ENCODE measurements around the gene ACBD6.

The ACBD6 gene

DNA sequence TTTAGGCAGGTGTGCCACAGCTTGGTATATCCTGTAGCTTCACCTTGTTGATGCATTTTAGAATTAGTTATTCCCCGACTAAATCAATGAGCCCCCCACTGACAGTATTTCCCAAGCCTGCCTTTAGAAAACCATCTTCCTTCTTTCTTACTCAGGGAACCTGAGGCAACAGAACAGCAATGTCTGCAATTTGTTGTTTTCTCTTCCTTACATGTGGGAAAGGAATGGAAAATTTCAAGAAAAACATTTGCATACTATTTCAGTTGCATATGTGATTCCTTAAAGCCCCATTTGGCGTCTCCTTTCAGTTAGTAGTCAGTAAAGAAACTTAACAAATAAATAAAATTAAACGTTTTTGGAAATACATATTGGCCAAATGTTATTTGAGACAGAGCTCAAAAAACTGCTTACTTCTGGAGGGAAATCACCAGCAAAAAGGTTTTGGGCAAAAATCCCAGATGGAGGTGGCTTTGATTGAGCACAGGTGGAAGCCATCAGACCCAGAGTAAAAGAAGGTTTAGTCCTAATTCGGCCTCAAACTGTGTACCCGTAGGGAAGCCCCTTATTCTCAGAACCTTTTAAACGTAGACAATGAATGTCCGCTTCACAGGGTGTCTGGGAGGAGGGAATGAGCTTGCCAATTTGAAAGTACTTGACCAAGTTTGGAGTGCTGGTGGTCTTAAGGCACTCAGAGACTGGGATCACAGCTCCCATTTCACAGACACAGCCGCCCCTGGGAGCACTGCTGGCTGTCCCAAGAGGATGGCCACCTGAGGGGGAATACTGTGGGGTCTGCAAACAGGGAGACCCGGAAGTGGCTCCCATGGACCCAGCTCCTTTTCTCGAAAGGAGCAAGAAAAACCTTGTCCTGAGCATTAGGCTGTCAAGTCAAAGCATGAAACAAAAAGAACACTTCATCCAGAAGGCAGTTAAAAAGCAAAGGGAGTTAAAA is 263.0 kb downstream of the ACBD6 start:
- Histone ChIP-seq H3K4me1 (ENCODE audit: low read depth, poor library complexity, severe bottlenecking) (no peaks in the 10 kb centered on the region), H3K27ac (no peak overlapping the region), H3K9ac (no peak overlapping the region), H3K4me2 (no peak overlapping the region), H3K36me3 (ENCODE audit: insufficient read depth) (no peaks in the 10 kb centered on the region), H3K27me3 (ENCODE audit: insufficient read depth, low read depth) (no peaks in the 10 kb centered on the region), H3K79me2 (ENCODE audit: insufficient read depth, low read depth) (no peaks in the 10 kb centered on the region), H3K4me3 (IDR thresholded peaks at IDR 0.05; ENCODE audit: insufficient read depth, low read depth, low read length) (no peak overlapping the region), H4K20me1 (ENCODE audit: insufficient read depth) (no peaks in the 10 kb centered on the region), H2AFZ (ENCODE audit: low read depth) (no peak overlapping the region)
- TF ChIP-seq, protein P1, sequence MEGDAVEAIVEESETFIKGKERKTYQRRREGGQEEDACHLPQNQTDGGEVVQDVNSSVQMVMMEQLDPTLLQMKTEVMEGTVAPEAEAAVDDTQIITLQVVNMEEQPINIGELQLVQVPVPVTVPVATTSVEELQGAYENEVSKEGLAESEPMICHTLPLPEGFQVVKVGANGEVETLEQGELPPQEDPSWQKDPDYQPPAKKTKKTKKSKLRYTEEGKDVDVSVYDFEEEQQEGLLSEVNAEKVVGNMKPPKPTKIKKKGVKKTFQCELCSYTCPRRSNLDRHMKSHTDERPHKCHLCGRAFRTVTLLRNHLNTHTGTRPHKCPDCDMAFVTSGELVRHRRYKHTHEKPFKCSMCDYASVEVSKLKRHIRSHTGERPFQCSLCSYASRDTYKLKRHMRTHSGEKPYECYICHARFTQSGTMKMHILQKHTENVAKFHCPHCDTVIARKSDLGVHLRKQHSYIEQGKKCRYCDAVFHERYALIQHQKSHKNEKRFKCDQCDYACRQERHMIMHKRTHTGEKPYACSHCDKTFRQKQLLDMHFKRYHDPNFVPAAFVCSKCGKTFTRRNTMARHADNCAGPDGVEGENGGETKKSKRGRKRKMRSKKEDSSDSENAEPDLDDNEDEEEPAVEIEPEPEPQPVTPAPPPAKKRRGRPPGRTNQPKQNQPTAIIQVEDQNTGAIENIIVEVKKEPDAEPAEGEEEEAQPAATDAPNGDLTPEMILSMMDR (conservative IDR thresholded peaks at IDR 0.05; ENCODE audit: low read depth, low read length) = no peak

DNA sequence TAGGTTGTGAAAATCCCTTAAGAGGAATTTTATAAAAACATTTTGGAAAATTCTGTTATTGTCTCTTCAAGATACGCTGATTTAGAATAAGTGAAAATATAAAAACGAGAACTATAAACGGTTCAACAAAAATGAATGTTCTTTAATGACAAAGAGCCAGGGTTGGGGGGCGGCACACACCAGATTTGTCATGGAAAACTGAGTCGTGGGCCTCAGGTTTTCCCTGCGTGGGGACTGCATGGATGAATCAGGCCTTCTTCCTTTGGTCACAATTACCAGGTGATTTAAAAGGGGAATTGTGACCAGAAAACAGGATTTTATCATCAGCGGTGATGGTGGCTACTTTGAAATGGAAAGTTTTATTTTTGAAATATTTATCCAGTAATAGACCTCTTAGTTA is 263.7 kb downstream of the ACBD6 start:
- Histone ChIP-seq H4K20me1 (ENCODE audit: insufficient read depth) (no peaks in the 10 kb centered on the region), H3K79me2 (ENCODE audit: insufficient read depth, low read depth) (no peaks in the 10 kb centered on the region), H3K36me3 (ENCODE audit: insufficient read depth) (no peaks in the 10 kb centered on the region), H3K27me3 (ENCODE audit: insufficient read depth, low read depth) (no peaks in the 10 kb centered on the region), H3K4me1 (ENCODE audit: low read depth, poor library complexity, severe bottlenecking) (no peaks in the 10 kb centered on the region), H3K4me3 (IDR thresholded peaks at IDR 0.05; ENCODE audit: insufficient read depth, low read depth, low read length) (no peak overlapping the region), H3K9ac (no peak overlapping the region), H3K27ac (no peak overlapping the region), H3K4me2 (no peak overlapping the region), H2AFZ (ENCODE audit: low read depth) (no peak overlapping the region)
- TF ChIP-seq, protein P1 (conservative IDR thresholded peaks at IDR 0.05; ENCODE audit: low read depth, low read length) = no peak
